WTC11 (cell line): ENCODE data around the gene RMDN3. TPM values are rescaled to one million over a fixed set of nuclear protein-coding genes. Genes with fewer than 3 reads are reported as not detected.
A peak's percentile ranks its signal among the peaks of the same experiment; 100 is the strongest.

Experiments
- ATAC-seq: fragments of 200-7000 bp; cut with Tn5 transposase; 2 replicates; pipeline ENCODE4 v1.10.0; 2021; ENCODE audit warnings: mild to moderate bottlenecking, moderate library complexity
- CTCF ChIA-PET: fragments of 300-600 bp; sonication (Branson Sonifier 250); formaldehyde crosslinking; loops from one replicate; lab custom pipeline; 2021; ENCODE audit warnings: antibody characterized with exemption; lab: Charles Lee
- POLR2A ChIA-PET: fragments of 350-600 bp; sonication (Branson Sonifier 250); formaldehyde crosslinking; loops from one replicate; lab custom pipeline; 2021; ENCODE audit warnings: antibody characterized with exemption; lab: Charles Lee
- DNase-seq: peaks from one replicate; pipeline ENCODE4 v3.0.0; 2021; ENCODE audit warnings: low spot score
- H3K27ac Mint-ChIP-seq: 2 replicates; pipeline ENCODE4 v1.8.0; 2021; ENCODE audit warnings: mixed read lengths
- H3K27me3 Mint-ChIP-seq: 2 replicates; pipeline ENCODE4 v1.8.0; 2021; ENCODE audit warnings: low read depth, mild to moderate bottlenecking, moderate library complexity, mixed read lengths
- H3K36me3 Mint-ChIP-seq: 2 replicates; pipeline ENCODE4 v1.8.0; 2021; ENCODE audit warnings: mixed read lengths
- H3K4me1 Mint-ChIP-seq: 2 replicates; pipeline ENCODE4 v1.8.0; 2022; ENCODE audit warnings: mixed read lengths
- H3K4me3 Mint-ChIP-seq: 2 replicates; pipeline ENCODE4 v1.8.0; 2021; ENCODE audit warnings: mild to moderate bottlenecking, moderate library complexity, mixed read lengths
- H3K9me3 Mint-ChIP-seq: 2 replicates; pipeline ENCODE4 v1.8.0; 2021; ENCODE audit warnings: mixed read lengths
- ARID4B ChIP-seq: sonication (generic); formaldehyde crosslinking; IDR thresholded peaks from 2 replicates; pipeline ENCODE4 v1.8.0; 2023; ENCODE audit warnings: missing genetic modification reagents, mild to moderate bottlenecking, borderline replicate concordance
- ELF4 ChIP-seq: sonication (generic); formaldehyde crosslinking; IDR thresholded peaks from 2 replicates; pipeline ENCODE4 v1.8.1; 2022; ENCODE audit warnings: low read depth, mild to moderate bottlenecking, moderate library complexity, missing genetic modification reagents
- FOXP1 ChIP-seq: sonication (generic); formaldehyde crosslinking; IDR thresholded peaks from 2 replicates; pipeline ENCODE4 v1.8.0; 2022; ENCODE audit warnings: missing genetic modification reagents, mild to moderate bottlenecking, moderate library complexity, borderline replicate concordance
- NR1H2 ChIP-seq: sonication (generic); formaldehyde crosslinking; IDR thresholded peaks from 2 replicates; pipeline ENCODE4 v1.9.0; 2021; ENCODE audit warnings: mild to moderate bottlenecking, moderate library complexity, missing genetic modification reagents
- PREB ChIP-seq: sonication (generic); formaldehyde crosslinking; IDR thresholded peaks from 2 replicates; pipeline ENCODE4 v1.8.1; 2022; ENCODE audit warnings: mild to moderate bottlenecking, missing genetic modification reagents, moderate library complexity, borderline replicate concordance
- RORB ChIP-seq: fragments of 250-450 bp; sonication (Bioruptor Pico); IDR thresholded peaks from 2 replicates; pipeline ENCODE4 v1.9.0; 2021; ENCODE audit warnings: mild to moderate bottlenecking
- SMAD3 ChIP-seq: sonication (generic); formaldehyde crosslinking; IDR thresholded peaks from 2 replicates; pipeline ENCODE4 v1.8.0; 2022; ENCODE audit warnings: missing genetic modification reagents, mild to moderate bottlenecking, borderline replicate concordance
- SOX15 ChIP-seq: fragments of 250-450 bp; sonication (Bioruptor Pico); IDR thresholded peaks from 2 replicates; pipeline ENCODE4 v1.9.0; 2021; ENCODE audit warnings: mild to moderate bottlenecking
- TEAD4 ChIP-seq: sonication (generic); formaldehyde crosslinking; IDR thresholded peaks from 2 replicates; pipeline ENCODE4 v1.8.0; 2022; ENCODE audit warnings: mild to moderate bottlenecking, missing genetic modification reagents
- ZBTB43 ChIP-seq: sonication (generic); formaldehyde crosslinking; IDR thresholded peaks from 2 replicates; pipeline ENCODE4 v1.8.1; 2023; ENCODE audit warnings: mild to moderate bottlenecking, missing genetic modification reagents
- ZNF671 ChIP-seq: fragments of 250-450 bp; sonication (Bioruptor Pico); IDR thresholded peaks from 2 replicates; pipeline ENCODE4 v1.8.0; 2021; ENCODE audit warnings: mild to moderate bottlenecking
- total RNA-seq: library from RNA; stranded (reverse); gene quantifications from 3 replicates; pipeline ENCODE4 v1.2.3, GENCODE V29; 2021
- TF ChIP-seq, protein P1 (sequence below): sonication (generic); formaldehyde crosslinking; IDR thresholded peaks from 2 replicates; pipeline ENCODE4 v1.8.1; 2023; ENCODE audit warnings: mild to moderate bottlenecking, missing genetic modification reagents, moderate library complexity
- TF ChIP-seq, protein P2 (sequence below): fragments of 250-450 bp; sonication (Bioruptor Pico); conservative IDR thresholded peaks from 2 replicates; pipeline ENCODE4 v1.9.0; 2021; ENCODE audit warnings: mild to moderate bottlenecking
- TF ChIP-seq, protein P3 (sequence below): fragments of 250-450 bp; sonication (Bioruptor Pico); IDR thresholded peaks from 2 replicates; pipeline ENCODE4 v1.9.0; 2021; ENCODE audit warnings: mild to moderate bottlenecking
- TF ChIP-seq, protein P4 (sequence below): sonication (generic); formaldehyde crosslinking; IDR thresholded peaks from 2 replicates; pipeline ENCODE4 v1.8.1; 2023; ENCODE audit warnings: mild to moderate bottlenecking, missing genetic modification reagents, moderate library complexity

Gene RMDN3
- total RNA-seq, 1 experiment from 2014 or later = 22.8 TPM

DNA sequence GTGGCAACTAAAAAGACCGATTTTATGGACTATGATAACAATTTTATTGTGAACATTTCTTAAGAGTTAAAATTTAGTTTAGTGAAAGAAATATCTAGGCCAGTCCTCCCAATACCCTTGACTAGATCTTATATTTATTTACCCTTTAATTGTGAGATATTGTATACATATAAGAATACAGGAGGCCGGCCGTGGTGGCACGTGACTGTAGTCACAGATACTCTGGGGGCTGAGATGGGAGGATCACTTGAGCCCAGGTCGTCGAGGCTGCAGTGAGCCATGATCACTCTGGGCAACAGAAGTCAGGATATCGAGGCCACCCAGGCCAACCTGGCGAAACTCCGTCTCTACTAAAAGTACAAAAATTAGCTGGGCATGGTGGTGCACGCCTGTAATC, 756 bp upstream of the RMDN3 start:
- Mint-ChIP-seq H3K27me3 (no peaks in the 10 kb centered on the region), H3K36me3 (peaks cover 5% of the 10 kb centered on the region; the same call in 1 of the 2 replicates), H3K4me1 (peaks cover 11% of the 10 kb centered on the region; the same call in 1 of the 2 replicates), H3K27ac (peak overlapping the region; percentile 99), H3K4me3 (peak overlapping the region; percentile 87), H3K9me3 (no peaks in the 10 kb centered on the region)
- no peak for ATAC-seq
- DNase-seq = no peak
- no peak for TF ChIP-seq FOXP1 (CRISPR knock-in tag)
- TF ChIP-seq, protein P1, sequence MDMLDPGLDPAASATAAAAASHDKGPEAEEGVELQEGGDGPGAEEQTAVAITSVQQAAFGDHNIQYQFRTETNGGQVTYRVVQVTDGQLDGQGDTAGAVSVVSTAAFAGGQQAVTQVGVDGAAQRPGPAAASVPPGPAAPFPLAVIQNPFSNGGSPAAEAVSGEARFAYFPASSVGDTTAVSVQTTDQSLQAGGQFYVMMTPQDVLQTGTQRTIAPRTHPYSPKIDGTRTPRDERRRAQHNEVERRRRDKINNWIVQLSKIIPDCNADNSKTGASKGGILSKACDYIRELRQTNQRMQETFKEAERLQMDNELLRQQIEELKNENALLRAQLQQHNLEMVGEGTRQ (CRISPR knock-in tag) = 0 out of 2 replicates have a peak, but pooled peaks have one; percentile 13
- POLR2A ChIA-PET = no interaction called here
- CTCF ChIA-PET = interaction anchor here (1.7 kb wide), 1 partner anchor 102 kb away, joined by 7 read pairs; no protein-coding TSS in a partner anchor

GRCh38 chr15:40754574-40754882, 526 bp downstream of the RMDN3 start:
- POLR2A ChIA-PET = no interaction called here
- DNase-seq (peak; percentile 39), ATAC-seq (peak; percentile 10)
- peak overlapping the region; percentile 87 for H3K4me3 Mint-ChIP-seq
- no peak for TF ChIP-seq ARID4B (CRISPR knock-in tag)
- TF ChIP-seq ZNF671 (CRISPR knock-in tag) = no peak
- no peak for TF ChIP-seq NR1H2 (CRISPR knock-in tag)
- TF ChIP-seq RORB (CRISPR knock-in tag) = no peak
- no peak for TF ChIP-seq TEAD4 (CRISPR knock-in tag)
- H3K27me3 Mint-ChIP-seq = no peaks in the 10 kb centered on the region
- CTCF ChIA-PET = no interaction called here
- H3K9me3 Mint-ChIP-seq = no peaks in the 10 kb centered on the region
- peaks cover 7% of the 10 kb centered on the region; the same call in 1 of the 2 replicates for H3K36me3 Mint-ChIP-seq
- peaks cover 11% of the 10 kb centered on the region; the same call in 1 of the 2 replicates for H3K4me1 Mint-ChIP-seq
- peak overlapping the region; percentile 49; the same call in 1 of the 2 replicates for H3K27ac Mint-ChIP-seq

DNA sequence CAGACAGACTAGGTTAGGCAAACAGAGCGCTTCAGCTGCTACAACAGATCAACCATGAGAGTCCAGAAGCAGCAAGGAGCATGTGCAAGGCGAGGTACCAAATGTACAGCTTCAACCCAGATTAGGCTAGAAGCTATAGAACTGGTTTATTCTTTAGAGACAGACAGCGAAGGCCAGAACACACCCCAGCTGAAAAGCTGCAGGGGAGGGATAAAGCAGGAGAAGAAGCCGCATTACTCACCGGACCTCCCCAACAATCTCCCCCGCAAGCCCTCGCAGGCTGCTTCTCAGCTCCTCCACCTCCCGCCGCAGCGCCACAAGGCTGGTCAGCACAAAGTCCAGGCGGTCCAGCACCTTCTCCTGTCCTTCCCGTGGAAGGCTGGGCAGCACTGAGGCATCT, 3.3 kb downstream of the RMDN3 start:
- ChIA-PET POLR2A (no interaction called here), CTCF (interaction anchor here (0.5 to 1.2 kb wide), 2 partner anchors 12 to 162 kb away, joined by 3 to 4 read pairs; no protein-coding TSS in a partner anchor)
- H3K27me3 Mint-ChIP-seq = no peaks in the 10 kb centered on the region
- DNase-seq (no peak), ATAC-seq (no peak)
- no peak overlapping the region for H3K27ac Mint-ChIP-seq
- H3K4me3 Mint-ChIP-seq = no peak overlapping the region
- no peak for TF ChIP-seq ZBTB43 (CRISPR knock-in tag)
- TF ChIP-seq, protein P2, sequence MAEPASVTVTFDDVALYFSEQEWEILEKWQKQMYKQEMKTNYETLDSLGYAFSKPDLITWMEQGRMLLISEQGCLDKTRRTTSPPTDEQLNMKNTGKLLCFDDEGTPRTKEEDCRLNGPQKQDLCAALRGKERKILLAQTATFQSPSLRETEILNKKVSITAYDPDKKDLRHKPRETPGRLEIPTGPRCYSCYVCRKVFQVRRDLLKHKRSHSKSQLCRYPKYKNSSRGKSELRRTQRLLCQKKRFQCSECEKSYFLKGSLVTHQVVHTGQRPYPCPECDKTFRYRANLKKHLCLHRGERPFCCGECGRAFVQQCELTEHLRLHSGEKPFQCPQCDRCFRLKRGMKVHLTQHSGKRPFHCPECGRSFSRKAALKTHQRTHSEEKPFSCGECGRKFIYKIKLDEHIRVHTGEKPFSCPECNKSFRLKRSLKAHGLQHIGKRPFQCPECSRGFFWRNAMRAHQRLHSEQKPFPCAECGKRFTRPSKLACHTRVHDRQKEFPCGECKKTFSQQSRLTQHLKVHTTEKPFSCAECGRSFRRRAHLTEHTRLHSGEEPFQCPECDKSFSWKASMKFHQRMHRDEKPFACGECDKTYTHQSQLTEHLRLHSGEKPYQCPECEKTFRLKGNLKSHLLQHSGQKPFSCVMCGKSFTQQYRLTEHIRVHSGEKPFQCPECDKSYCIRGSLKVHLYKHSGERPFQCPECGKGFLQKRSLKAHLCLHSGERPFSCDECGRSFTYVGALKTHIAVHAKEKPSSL (CRISPR knock-in tag) = no peak
- no peaks in the 10 kb centered on the region for H3K9me3 Mint-ChIP-seq
- peaks cover 7% of the 10 kb centered on the region; the same call in 1 of the 2 replicates for H3K36me3 Mint-ChIP-seq
- peaks cover 11% of the 10 kb centered on the region; the same call in 1 of the 2 replicates for H3K4me1 Mint-ChIP-seq

DNA sequence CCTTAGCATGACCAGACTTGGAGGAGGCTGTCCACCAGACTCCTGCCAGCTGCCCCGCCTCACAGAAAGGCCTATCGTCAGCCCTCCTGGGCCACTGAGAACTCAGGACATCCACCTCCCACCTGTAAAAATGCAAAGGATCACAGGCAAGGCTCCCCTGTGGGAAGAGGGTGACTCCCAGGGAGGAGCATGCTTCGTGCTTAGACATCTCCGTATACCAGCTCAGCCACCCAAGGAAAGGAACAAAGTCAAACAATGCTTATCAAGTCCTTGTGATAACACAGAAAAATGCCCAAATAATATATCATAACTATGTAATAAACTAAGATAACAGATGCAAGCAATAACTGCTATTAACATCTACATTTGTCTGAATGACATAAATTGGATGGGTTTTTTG, 4.2 kb downstream of the RMDN3 start:
- Mint-ChIP-seq H3K36me3 (peaks cover 7% of the 10 kb centered on the region; the same call in 1 of the 2 replicates), H3K9me3 (no peaks in the 10 kb centered on the region), H3K27me3 (no peaks in the 10 kb centered on the region), H3K27ac (no peak overlapping the region), H3K4me3 (no peak overlapping the region), H3K4me1 (peaks cover 7% of the 10 kb centered on the region; the same call in 1 of the 2 replicates)
- DNase-seq = no peak
- ChIA-PET CTCF (no interaction called here), POLR2A (no interaction called here)
- no peak for ATAC-seq
- TF ChIP-seq, protein P3, sequence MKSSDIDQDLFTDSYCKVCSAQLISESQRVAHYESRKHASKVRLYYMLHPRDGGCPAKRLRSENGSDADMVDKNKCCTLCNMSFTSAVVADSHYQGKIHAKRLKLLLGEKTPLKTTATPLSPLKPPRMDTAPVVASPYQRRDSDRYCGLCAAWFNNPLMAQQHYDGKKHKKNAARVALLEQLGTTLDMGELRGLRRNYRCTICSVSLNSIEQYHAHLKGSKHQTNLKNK (CRISPR knock-in tag) = no peak
- TF ChIP-seq SMAD3 = no peak
- TF ChIP-seq, protein P4, sequence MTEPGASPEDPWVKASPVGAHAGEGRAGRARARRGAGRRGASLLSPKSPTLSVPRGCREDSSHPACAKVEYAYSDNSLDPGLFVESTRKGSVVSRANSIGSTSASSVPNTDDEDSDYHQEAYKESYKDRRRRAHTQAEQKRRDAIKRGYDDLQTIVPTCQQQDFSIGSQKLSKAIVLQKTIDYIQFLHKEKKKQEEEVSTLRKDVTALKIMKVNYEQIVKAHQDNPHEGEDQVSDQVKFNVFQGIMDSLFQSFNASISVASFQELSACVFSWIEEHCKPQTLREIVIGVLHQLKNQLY = no peak
- TF ChIP-seq NR1H2 (CRISPR knock-in tag) = no peak
- TF ChIP-seq RORB (CRISPR knock-in tag) = no peak
- no peak for TF ChIP-seq ELF4
- TF ChIP-seq PREB (CRISPR knock-in tag) = no peak
- TF ChIP-seq SOX15 (CRISPR knock-in tag) = no peak
- no peak for TF ChIP-seq ZNF671 (CRISPR knock-in tag)
